NOMO-1 (cell line): Measurements from ENCODE around the gene ASXL1.
A peak's percentile ranks its signal among the peaks of the same experiment; 100 is the strongest.
"Not testable (repeated sequence)": the region's sequence is repeated elsewhere in the genome, so short reads cannot be mapped to it uniquely, and the experiment has no call there.

Experiments
- DNase-seq, 2 experiments: peaks; one replicate each; lab custom pipeline; 2025; ENCODE audit not compliant: unreplicated experiment in 2 of 2; lab: John Stamatoyannopoulos, UW

The ASXL1 gene

DNA sequence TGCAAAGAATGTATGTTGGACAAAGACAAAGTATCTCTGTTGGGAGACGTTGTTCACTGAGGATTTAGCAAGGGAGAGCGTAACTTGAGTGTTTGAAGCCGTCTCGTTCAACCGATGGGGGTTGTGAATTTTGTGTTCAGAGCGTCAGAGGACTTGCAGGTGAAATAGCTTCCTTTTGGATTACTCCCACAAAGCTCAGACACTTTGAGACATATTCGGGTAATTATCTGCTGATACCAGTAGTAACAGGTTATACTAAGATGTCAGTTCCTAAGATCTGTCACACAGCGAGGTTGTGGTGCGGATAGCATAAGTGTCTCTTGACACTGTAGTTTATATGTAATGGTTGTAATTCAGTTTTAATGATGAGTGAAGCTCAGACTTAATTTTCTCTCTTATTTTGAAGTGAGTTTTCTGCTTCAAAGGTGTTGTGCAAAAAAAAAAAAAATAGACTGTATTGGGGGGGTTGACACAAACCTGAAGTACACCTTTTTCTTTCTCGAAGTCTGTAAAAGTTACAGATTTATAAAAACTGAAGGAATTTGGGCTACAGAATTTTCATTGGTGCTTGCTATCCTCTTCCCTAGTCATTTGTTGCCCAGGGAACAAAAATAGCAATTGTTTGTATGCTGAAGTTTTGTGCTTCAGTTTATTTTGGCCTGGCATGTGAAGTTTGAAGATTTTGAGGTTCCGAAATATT lies 1.7 kb downstream of the ASXL1 start:
- DNase-seq: peak in 1 of 2 experiments; percentile 35

DNA sequence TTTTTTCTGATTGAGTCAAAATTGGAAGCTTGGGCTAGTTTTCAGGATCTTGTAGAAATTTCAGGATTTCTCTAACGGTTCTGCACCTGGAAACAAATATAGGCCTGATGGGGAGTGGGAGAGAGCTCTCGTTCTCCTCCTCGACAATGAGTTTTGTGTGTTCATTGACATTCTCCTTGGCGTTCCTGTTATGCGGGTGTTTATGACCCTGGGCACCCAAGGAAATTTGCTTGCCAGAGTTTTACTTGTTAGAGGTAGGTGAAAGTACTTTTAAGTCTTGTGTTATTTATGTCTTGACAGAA lies 2.2 kb downstream of the ASXL1 start:
- DNase-seq: no peak

DNA sequence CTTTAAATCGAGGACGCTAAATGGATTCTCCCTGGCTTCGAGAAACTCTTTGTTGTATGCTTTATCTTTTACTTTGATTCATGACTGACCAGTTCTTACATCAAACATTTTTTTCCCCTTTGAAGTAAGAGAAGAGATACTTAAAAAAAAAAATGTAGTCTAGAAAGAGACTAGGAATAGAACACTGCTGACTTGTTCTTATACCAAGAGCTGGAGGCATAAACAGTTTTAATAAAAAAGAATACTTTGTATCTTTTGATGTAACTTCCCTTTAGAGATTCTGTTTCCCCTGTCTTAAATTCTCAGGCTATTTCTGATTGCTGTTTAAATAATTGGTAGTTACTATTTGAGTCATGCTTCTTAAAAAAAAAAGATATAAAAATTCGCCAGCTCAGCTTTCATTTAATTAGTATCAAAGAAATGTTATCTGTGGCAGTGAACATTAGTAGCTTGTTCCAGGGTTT lies 4.8 kb downstream of the ASXL1 start:
- DNase-seq: no peak

DNA sequence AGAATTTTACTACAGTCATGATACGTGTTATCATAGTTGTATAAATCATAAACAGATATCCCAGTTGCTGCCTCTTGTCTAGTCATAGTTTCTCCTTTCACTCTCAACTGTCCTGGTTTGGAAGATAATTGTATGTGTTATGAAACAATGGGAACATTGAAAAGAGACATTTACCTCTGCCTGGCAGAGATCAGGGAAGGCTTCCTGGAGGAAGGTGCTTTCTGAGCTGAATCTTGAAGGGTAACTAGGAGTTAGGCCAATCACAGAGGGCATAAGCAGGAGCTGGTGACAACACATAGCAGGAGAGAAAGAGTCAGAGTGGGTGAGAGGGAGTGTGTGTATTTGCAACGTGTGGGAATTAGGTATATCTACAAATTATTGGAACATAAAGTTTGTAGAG lies 5.4 kb downstream of the ASXL1 start:
- DNase-seq: no peak

DNA sequence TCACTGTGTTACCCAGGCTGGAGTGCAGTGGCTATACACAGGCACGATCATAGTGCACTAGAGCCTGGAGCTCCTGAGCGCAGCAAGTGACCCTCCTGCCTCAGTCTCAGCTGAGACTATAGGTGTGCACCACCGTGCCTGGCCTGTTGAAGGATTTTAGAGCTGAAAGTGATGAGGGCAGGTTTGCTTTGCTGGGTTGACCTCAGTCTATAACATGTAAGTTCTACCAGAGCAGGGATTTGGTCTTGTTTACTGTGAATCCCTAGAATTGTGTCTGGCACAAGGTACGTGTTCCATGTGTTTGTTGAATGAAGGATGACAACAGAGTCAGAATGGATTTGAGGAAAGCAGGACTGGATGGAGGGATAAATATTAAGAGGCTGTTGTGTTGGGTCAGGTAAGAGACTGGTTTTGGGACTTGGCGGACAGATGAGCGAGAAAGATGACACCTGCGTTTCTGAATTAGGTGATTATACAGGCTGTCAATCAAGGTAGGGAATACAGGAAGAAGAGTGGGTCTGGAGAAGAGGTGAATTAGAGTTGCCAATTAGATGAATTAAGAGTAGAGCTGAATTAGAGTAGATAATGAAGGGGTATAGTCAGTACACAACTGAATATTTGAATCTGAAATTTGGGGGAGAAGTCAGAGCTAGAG lies 6.5 kb downstream of the ASXL1 start:
- DNase-seq: no peak

DNA sequence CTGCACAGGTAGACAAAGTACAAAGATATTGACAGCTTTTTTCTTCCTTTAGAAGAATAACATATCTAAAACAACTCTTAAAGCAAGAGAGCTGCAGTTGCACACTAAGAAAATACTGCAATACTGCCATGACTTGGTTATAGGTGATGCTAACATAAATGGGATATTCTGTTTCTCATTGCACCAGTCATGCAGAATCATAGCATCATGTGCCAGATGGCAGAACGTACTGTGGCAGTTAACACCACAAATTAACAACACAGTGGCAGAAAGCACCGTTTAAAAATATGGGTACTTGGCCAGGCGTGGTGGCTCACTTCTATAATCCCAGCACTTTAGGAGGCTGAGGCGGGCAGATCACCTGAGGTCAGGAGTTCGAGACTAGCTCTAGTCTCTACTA lies 7.4 kb downstream of the ASXL1 start:
- DNase-seq: no peak

DNA sequence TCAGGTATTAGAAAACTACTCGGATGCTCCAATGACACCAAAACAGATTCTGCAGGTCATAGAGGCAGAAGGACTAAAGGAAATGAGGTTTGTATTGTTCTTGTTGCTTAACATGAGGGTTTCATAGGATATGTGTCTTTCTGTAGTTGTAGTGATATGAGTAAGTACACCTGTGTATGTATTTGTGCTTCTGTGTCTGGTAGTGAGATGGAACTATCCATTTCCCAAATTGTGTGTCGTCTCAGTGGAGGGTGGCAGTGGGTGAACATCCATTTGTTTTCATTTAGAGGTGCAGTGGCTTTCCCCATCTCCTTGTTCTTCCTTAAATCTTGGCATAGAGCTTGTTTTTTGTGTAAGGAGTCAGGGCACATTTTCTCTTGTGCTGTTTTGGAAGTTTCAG lies 8.2 kb downstream of the ASXL1 start:
- no peak for DNase-seq

DNA sequence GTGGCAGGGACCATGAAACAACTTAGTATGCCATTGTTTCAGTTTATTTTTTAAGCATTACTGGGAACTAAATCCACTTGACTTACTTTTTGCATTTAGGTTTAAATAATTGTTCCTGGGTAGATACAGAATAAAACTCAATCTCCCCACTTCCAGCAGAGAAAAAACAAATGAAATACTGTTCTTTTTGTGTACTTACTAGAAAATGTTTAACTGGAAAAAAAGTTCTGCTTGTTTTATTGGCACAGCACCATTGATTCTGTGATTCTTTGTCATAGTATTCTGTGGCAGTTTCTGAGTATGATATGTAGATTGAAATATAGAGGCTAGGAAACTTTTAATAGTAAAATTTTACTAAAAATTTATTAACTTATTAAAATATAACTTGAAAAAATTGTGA lies 10.2 kb downstream of the ASXL1 start:
- DNase-seq: no peak

DNA sequence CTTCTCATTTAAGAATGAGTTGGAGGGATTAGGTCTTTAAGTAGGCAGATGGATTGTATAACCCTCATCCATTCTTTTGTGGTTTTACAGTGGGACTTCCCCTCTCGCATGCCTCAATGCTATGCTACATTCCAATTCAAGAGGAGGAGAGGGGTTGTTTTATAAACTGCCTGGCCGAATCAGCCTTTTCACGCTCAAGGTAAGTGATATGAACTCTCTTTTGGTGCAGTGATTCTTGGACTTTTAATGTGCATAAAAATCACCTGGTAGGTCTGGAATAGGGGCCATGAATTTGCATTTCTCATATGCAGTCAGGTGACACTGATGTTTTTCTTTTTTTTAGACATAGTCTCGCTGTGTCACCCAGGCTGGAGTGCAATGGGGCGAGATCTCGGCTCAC lies 10.8 kb downstream of the ASXL1 start:
- no peak for DNase-seq

DNA sequence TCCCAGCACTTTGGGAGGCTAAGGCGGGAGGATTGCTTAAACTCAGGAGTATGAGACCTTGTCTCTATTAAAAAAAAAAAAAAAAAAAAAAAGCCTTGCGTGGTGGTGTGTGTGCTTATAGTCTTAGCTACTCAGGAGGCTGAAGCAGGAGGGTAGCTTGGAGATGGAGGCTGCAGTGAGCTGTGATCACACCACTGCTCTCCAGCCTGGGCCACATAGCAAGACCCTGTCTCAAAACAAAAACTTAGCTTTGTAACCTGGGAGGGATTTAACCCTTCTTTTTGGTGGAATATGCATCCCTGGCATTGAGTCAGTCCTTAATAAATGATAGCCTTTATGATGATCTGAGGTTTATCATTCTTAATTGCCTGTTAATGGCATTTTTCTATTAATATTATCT lies 12.8 kb downstream of the ASXL1 start:
- DNase-seq: no peak

DNA sequence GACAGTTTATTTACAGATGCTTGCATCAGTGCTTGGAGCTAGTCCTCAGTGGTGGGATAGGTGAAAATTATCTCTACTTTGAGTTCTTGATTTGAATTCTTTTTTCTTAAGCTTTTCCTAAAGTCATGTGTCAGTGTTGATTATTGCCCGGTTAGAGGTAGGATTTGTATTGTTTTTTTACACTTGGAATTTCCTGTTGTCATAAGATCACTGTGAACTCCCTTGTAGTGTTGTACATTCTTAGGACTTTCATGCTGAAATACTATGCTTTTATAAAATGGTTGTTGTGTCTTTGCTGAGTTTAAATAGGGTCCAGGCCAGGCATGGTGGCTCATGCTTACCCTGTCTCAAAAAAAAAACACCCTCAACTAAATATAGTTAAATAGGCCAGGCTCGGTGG lies 20.3 kb downstream of the ASXL1 start:
- no peak for DNase-seq

DNA sequence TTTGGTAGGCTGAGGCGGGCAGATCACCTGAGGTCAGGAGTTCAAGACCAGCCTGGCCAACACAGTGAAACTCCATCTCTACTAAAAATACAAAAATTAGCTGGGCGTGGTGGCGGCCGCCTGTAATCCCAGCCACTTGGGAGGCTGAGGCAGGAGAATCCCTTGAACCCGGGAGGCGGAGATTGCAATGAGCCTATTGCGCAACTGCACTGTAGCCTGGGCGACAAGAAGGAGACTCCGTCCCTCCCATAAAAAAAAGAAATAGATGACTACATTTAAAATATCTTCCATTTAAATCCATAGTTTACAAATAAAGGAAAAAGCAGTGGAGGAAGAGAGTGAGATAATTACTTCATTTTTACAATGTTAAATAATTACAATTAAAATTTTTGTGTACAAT lies 21.9 kb downstream of the ASXL1 start:
- DNase-seq: not testable (repeated sequence)

DNA sequence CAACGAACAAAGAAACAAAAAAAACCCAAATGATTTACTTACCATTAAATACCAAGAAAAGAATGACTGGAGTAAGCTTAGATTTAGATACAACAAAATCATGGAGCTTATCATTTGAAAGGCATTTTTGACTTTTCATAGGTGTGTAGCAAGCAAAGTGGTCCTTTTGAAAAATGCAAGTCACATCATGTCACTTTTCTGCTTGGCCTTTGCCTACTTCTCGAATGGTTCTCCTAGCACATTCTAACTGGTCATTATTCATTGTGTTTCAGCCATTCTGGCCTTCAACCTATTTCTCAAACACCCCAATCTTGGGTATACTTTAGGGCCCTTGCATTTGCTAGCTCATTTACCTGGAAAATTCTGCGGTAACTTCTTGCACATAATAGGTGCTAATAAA lies 22.6 kb downstream of the ASXL1 start:
- DNase-seq: no peak

DNA sequence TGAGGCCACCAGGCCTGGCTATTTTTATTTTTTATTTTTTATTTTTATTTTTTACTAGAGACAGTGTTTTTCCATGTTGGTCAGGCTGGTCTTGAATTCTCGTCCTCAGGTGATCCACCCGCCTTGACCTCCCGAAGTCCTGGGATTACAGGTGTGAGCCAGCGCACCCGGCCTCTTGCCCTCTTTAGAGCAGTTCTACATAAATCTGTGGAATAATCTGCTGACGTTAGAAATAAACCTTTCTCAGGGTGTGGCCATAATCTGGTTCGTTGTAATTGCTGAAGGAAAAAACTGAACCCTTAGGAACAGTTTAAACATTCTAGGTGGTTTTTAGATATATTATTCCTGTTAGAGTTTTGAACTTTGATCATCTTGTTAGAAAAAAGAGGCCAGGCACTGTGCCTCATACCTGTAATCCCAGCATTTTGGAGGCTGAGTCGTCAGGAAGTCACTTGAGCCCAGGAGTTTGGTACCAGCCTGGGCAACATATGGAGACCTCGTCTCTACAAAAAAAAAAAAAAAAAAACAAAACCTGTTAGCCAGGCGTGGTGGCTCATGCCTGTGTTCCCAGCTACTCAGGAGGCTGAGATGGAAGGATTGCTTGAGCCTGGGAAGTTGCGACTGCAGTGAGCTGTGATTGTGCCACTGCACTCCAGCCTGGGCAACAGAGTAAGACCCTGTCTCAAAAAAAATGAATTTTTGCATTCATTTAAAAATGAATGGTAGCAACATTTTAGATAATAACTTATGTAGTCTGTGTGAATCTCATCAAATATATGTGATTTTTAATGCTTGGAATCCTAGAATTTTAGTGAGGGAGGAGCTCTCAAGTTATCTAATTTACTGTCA lies 24.2 kb downstream of the ASXL1 start:
- DNase-seq: no peak

DNA sequence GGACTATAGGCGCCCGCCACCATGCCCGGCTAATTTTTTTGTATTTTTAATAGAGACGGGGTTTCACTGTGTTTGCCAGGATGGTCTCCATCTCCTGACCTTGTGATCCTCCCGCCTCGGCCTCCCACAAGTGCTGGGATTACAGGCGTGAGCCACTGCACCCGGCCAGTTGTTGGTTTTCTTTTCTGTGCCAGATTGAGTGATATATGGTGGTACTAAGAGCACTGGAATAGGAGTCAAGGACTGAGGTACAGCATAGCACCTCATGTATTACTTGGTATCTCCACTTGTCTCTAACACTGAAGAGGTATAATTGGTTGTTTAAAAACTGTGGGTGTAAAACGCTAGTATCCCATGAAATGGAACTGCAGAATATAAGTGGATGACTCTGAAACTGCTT lies 25.3 kb downstream of the ASXL1 start:
- DNase-seq: not testable (repeated sequence)

DNA sequence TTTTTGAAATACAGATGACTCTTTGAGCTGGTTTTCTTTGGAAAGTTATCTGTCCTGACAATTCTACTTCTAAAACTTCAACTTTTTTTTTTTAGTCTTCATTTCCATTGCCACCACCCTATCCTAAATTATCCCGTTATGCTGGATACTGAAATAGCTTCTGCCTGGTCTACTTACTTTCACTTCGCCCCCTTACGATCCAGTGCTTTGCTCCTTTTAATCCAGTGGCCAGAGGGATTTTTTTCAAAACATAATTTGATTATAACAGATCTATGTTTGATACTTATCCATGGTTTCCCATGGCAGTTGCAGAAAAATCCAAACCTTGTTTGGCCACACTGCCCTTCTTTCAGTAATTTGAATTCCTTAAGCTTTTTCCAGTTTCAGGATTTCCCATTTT lies 27.4 kb downstream of the ASXL1 start:
- no peak for DNase-seq

DNA sequence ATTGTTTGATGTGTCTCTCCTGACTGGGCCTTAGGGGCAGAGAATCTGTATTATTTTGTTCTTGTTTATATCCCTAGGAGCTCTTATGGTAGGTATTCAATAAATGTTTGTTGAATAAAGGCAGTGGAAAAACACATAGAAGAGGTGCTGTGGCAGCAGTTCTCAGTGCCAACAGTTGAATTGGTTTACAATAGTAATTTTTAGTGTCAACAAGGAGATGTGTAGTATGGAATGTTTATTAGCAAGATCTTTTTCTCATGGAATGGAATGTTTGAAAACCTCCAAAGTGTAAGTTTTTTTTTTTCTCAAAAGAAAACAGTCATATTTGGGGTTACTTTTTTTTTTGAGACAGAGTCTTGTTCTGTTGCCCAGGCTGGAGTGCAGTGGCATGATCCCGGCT lies 28.0 kb downstream of the ASXL1 start:
- DNase-seq: no peak

DNA sequence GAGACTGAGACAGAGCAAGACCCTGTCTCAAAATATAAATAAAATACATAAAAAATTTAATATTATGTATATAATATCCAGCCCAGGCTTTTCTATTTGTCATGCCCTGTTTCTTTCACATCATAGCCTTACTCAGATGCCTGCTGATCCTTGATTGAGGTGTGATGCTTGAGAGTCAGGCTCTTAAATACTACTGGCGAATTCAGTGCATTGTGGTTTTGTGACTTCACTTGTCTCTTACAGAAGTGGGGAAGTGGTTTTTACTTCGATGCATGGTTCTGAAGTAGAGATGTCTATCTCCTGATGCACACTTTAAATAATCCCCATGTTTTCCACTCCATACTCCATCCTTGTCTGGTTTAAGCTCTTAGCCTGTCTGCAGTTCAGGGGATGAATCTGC lies 29.1 kb downstream of the ASXL1 start:
- peak; percentile 12 to 56 for DNase-seq

DNA sequence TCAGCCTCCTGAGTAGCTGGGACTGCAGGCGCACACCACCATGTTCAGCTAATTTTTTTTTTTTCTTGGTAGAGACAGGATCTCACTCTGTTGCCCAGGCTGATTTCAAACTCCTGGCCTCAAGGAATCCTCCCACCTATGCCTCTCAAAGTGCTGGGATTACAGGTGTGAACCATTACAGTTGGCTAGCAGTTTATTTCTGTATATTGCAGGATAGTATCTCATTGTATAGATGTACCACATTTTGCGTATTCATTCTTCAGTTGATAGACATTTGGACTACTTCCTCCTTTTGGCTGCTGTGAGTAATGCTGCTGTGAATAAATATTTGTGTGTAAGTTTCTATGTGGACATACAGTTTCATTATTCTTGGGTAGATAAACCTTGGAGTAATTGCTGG lies 32.9 kb downstream of the ASXL1 start:
- peak; percentile 47 to 81 for DNase-seq

DNA sequence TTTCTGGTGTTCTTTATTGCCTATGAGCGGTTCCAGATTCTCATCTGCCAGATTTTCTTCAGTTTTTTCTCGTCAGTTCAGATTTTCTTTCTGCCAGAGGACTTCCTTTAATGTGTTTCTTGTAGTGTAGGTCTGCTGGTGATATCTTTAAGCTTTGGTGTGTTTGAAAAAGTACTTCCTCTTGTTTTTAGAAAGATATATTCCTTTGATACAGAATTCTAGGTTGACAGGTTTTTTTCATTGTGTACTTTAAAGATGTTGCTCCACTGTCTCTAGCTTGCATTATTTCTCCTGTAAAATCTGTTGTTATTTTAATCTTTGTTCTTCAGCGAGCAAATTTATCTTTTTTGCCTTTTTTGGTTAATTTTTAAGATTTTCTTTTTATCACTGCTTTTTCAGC lies 36.9 kb downstream of the ASXL1 start:
- DNase-seq: no peak

DNA sequence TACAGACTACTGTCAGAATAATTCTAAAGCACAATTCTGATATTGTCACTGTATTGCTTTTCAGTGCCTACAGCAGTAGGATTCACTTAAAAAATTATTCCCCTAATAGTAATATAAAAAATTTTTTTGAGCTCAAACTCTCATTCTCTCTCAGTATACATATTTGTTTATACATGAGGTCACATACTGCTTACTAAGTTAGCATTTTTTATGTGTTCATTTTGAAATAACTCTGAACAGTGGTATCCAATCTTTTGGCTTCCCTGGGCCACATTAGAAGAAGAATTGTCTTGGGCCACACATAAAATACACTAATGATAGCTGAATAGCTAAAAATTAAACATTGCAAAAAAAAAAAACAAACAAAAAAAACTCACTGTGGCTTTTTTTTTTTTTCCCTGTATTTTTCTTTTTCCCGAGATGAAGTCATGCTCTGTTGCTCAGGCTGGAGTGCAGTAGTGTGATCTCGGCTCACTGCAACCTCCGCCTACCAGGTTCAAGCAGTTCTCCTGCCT lies 38.6 kb downstream of the ASXL1 start:
- no peak for DNase-seq
